ENCODE data around the gene MOB2. TPM values are rescaled to one million over a fixed set of nuclear protein-coding genes. Genes with fewer than 3 reads are reported as not detected.

MOB2 gene
- total RNA-seq, 1 experiment from 2014 or later: 22.4 TPM

DNA sequence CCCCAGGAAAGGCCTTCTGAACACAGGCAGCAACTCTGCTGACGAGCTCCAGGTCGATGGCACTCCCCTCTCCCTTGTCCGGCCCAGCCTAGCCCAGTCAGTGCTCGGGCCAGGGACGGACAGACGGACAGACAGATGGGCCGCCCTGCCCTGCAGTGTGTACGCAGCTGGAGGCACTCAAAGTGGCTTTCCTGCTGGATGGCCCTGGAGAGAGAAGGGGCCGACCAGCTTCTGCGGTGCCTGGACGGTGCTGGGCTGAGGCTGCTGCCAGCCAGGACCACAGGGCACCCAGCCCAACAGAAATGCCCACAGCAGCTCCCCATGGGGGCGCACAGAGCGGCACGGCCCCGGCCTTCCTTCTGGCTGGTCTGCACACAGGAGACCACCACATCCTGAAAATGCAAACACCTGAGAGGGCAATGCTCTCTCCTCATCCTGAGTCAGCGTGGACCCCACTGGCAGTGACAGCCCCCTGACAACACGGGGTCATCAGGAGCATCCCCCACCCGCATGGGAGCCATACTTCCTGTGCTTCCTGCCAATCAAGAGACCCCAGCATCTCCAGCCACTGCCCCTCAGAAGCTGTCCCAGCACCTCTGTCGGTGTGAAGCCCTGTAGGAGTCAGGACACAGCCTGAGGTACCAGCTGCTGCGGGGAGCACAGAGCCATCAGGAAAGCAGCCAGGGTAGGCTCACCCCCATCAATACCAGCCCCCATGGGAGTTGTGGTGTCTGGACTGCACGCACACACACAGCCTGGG, 692 bp upstream of the MOB2 start:
- no peak for DNase-seq (ENCODE audit: low spot score)

DNA sequence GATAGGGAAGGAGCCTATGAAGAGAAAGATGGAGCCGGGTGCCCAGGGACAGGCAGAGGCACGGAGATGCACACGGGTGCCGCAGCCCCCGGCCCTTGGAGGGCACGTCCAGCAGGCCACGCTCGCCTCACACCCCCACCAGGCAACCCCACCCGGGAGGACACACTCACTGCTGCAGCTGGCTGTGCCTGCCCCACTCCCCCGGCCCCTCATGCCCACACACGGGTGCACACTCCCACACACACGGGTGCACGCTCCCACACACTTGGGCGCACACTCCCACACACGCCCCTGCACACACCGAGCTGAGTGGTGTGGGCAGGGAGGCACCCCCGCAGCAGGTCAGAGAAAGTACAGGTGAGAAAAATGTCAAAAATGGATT, 1.1 kb downstream of the MOB2 start:
- no peak for DNase-seq (ENCODE audit: low spot score)

DNA sequence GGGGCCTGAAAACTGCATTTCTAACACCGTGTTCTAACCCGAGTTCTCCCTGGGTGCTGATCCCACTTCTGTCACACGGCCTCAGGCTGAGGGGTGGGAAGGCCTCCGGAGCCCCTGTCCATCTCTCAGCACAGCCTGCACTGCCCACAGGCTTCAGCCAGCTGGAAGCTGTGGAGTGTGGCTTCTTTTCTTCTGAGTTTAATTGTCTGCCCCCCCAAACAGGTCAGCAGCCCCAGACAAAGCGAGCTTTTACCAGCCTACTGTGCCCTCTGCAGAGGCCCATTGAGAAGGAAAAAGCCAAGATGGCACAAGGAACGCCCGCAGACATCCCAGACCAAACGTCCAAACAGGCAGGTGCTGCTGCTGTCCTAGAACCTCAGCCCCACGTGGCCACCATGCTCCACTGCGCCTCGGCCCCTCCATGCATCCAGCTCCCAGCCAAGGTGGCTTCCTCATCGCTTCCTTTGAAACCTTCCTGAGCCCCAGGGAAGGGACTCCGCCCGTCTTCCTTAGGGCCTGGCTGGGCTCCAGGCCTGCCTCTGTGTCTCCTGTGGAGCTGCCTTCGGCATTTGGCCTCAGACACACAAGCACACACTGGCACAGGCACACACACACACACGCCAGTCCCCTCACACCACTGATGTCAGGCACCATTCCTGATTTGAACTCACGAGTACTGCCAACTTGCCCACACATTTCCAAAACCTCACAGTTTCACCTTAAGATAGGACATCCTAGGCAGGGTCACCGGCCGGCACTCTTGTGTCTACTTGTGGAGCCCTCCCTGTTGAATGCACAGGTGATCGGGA, 1.7 kb downstream of the MOB2 start:
- no peak for DNase-seq (ENCODE audit: low spot score)

DNA sequence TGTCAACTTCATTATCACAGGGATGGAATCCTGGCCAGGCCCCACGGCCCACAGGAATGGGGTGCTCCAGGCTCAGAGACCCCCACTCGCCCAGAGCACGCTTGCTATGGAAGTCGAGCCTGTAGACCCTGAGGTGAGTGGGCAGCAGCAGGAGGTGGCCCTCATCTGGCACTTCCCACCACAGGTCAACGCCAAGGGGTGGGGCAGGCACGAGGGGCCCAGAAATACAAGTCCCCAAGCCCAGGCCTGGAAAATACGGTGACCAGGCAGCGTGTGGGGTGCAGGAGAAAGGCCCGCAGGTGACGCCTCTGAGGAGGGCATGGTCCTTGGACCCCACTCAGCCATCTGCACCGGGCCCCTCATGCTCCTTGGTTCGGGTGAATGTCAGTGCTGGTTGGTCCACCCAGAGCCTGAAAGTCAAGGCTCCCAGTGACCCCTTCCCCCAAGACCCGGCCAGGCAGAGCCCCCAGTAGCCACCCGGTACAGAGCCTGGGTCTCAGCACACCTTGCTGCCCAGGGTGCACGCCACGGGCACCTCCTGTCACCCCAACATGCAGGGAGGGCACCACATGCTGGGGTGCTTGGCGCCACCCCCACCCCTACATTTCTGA, 2.4 kb downstream of the MOB2 start:
- DNase-seq (ENCODE audit: low spot score): no peak

DNA sequence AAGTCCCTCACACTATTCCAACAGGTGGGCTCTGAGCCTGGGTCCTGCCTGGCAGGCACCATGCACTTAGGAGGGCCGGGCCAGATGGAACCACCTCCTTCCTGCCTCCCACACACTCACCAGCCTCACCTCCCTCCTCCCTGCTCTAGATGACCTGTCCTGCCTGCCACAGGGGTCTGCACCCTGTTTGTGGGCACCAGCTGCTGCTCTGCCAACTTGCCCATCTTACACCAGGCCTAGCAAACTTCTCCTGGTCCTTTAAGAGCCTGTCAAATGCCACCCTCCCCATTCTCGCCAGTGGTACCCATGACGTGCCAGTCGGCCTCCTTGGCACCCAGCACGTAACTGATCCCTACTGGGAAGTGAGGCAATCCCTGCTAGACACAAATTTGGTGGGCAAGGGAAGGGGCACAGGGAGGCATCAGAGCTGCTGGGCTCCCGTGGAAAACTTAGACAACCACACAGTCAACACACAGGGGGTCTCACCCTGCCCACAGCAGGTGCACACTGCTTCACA, 3.1 kb downstream of the MOB2 start:
- DNase-seq (ENCODE audit: low spot score): no peak

DNA sequence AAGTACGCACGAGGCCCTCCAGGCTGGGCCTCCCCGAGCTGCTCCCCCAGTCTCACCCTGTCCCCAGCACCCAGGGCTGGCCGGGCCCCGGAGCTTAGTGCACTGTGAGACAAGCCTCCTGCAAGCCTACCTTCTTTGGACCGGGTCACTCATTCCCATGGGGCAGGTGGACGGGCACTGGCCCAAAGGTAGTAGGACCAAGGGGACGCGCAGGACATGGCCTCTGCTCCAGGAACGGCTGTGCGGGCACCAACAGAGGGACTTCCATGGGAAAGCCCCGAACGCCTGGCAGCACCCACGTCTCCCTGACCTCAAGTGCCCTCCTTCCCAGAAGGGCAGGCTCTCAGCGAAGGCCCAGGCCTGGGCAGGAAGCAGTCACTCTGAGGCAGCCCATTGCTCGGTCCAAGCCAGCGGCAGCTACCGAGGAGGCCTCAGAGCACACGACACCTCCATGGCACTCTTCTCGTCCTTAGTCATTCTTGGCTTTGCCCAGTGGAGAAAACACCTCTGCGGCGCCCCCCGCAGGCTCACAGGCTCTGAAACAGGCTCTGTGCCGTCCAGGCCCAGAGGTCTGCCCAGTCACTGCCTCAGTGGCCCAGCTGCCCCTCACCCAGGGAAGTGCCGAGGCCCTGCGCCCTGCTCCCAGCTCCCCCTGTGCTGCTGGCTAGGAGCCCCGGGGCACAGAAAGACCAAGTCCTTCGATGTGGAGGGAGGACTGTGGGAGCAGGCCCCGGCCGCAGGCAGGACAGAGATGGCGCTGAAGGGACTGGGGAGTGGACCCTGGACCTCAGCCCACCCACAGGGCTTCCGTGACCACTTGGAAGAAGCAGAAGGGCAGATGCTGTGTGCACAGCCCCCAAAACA, 3.8 kb downstream of the MOB2 start:
- no peak for DNase-seq (ENCODE audit: low spot score)

DNA sequence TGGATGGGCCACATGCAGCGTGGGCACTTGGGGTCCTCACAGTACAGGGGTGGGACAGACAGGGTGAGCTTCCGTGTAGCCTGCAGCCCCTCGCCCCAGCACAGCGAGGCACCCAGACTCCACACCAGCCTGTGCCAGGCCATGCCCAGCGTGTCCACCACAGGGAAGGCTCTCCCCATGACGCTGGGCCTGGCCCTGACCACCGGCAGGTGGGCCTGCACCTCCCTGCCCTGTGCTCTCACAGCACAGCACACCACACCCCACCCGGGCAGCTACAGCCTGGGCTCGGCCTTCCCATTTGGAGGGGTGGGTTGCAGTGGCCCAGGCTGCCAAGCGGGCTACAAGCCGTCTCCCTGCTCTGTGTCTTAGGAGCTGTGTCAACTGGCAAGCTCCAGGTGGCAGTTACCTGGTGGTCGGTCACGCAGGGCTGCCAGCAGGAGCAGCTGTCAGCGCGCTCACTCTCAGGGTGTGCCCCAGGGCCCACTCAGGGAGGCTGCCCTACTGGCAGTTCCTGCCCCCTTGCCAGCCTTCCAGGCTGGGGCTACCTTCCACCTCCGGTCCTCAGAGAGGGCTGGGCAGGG, 4.6 kb downstream of the MOB2 start:
- no peak for DNase-seq (ENCODE audit: low spot score)

DNA sequence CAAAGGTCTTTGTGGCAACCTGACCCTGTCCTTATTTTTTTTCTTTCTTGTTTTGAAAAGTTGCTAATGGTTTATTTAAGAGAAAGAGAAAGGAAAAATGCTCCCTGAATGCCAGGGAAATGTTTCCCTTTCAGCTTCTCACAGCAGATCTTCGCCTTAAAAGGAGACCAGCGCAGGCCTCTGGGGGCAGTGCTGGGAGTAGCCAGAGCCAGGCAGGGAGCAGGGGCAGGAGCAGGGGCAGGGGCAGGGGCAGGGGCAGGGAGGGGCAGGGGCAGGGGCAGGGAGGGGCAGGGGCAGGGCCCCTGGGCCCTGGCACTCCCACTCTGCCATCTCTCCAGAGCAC, 5.1 kb downstream of the MOB2 start:
- no peak for DNase-seq (ENCODE audit: low spot score)

DNA sequence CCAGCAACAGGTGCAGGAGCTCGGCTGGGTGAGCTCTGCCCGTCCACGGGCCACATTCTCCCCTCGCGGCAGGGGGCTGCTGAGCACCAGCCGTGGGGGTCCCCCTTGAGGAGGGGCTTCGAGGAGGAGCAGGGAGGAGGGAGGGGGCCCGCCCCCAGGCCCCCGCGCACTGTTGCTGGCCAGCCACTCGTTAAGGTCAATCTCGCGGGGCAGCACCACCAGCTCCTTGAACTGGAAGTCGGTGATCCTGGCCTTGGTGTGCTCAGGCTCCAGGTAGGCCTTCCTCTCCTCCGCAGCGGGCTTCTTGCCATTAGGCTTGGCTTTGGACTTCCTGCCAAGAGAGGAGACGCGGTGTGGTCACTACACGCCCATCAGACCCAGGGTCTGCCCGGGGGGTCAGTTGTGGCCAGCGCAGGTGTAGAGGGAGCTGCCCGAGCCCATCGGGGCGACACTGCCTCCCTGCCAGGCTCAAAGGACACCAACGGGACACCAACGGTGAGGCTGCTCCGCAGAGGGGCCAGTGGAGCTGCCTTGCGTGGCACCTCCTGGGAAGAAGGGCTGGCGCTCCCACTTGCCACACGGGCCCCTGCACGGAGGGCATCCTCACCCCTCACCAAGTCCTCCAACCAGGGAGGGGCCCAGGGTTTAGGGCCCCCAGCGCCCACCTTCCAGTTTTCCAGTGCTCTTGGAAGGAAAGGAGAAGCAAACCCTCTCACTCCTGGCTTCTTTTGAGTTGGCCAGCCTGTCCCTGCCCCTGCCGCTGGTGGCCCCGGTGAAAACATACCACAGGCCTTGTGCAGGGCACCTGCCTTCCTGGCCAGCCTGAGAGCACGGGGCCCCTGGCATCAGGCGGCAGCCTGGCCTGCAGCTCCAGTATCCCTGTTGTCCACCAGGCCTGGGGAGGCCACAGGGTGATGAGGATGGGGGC, 5.8 kb downstream of the MOB2 start:
- DNase-seq (ENCODE audit: low spot score): no peak

DNA sequence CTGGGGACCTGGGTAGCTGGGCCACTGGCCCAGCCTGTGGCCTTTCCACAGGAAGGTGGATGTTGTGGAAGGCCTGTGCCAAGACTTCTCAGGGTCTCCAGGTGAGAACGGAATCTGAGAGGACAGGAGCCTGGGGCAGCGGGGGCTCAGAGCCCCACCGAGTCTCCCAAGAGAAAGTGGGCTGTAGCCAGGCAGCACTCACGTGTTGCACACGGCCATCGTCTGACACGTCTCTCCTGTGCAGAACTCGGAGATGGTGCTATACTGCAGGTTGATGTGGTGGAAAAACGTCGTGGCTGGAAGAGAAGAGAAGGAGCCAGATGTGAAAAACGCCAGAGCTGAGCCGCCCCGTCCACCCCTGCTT, 6.4 kb downstream of the MOB2 start:
- no peak for DNase-seq (ENCODE audit: low spot score)

DNA sequence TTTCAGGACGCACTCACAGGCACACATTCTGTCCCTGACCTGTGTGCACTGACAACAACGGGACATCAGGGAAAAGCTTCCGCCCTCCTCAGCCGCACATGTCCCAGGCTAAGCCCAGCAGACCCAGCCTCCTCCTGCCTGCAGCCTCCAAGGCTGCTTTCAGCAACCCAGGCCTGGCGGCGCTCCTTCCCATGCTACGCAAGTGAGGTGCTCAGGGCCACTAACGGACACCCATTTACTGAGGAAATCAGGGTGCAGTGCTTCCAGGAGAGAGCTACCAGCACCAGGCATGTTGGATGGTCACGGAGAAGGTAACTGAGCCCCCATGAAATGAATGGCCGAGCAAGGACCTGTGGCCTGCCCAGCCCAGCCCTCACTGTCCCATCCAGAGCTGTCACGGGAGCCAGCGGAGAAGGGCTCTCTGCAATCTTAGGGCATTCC, 6.9 kb downstream of the MOB2 start:
- no peak for DNase-seq (ENCODE audit: low spot score)

DNA sequence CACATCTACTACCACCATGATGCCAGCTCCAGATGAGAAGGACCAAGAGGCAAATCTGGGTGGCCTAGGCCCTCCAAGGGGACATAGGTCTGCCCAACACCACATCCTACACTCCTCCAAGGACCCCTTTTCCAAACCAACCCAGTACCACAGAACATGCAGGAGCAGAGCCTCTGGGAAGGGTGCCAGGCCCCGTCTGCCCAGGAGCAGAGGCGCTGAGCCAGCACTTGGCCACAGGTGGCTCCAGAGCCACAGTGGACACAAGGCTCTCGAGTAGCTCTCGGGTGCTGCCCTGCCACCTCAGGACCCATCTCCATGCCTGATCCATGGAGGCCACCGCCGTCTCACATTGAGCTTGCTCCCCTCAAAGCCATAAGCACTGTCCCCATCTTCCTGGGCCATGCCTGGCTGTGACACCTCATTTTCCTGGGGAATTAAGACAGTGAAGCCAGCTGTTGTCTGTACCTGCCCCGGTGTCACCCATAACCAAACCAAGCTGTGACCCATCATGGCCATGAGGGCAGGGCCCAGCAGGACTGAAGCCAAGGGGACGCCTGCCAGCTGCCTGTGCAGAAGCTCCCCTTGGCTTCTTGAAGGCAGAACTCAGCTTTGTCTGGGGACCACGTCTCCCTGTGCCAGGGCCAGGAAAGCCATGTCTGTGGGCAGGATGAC, 7.4 kb downstream of the MOB2 start:
- DNase-seq (ENCODE audit: low spot score): no peak

DNA sequence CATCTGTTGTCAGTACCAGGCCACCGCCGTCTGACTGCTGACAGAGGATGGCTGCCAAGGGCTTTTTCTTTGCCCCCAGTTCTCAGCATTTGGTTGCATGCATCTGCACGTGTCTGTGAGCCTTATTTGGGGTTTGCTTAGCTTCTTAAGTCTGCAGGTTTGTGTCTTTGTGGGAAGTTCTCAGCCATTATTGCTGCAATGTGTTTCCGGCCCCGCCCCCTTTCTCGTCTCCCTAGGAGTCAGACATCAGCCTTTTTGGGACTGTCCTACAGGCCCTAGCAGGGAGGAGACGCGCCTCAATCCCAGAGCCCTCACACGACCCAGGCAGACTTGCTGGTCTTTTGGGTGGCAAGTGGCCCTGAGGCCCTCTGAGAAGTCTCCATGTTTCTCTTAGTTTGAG, 8.0 kb downstream of the MOB2 start:
- DNase-seq (ENCODE audit: low spot score): no peak

DNA sequence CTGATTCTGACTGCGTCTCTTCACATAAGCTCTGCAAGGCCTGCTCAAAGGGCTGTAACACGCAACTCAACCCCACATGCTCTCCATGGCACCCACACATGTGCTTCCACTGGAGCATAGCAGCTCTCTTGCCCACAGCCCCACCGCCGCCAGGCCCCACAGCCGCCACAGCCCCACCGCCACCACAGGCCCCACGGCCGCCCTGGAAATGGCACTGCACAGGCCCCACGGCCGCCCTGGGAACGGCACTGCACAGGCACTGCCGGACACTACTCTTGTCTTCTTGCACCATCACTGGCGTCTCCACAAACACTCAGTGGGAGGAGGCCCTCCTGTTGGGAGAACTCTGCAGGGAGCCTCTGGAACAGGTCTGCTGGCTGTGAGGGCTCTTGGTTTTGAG, 8.6 kb downstream of the MOB2 start:
- no peak for DNase-seq (ENCODE audit: low spot score)

DNA sequence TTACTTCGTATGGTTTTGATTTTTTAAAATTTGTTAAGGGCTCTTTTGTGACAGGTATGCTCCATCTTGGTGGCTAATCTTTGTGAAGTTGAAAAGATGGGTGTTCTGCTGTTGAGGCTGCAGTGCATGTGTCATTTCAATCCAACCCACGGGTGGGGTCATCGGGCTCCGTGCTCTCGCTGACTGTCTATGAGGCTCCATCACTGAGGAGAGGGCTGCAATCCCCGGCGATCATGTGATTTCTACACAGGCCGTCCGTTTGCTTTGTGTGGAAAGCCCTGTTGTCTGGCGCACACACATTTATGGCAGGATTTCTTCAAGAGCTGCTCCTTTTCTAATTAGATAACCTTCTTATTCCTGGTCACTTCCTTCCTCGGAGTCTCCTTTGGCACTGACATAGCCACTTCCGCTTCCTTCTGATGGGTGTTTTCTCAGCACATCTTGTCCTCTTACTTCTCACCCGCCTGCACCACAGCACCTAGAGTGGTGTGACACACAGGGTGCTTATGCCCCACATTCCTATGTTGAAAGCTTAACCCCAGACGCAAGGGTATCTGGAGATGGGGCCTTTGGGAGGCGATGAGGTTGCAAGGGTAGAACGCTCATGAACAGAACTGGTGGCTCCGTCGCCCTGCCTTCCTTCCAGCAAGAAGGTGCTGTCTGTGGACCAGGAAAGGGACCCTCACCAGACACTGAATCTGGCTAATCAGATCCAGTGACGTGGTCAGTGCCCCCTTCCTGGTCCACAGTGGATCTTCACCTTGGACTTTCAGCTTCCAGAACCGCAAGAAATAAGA, 9.4 kb downstream of the MOB2 start:
- no peak for DNase-seq (ENCODE audit: low spot score)

DNA sequence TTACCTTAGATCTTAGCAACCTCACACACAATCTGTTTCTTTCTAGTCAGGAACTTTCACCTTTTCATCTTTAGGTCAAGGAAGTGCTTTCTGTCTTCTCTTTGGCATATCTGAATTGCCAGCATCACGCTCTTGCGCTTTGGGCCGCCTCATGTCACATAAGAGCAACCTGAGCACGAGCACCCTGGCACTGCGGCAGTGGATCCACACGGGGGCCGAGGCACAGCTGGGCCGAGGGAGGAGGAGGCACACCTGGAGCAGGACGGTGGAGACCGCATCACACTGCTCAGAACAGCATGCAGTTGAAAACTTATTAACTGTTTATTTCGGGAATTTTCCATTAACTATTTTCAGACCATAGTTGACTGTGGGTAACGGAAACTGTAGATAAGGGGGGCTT, 10.7 kb downstream of the MOB2 start:
- DNase-seq (ENCODE audit: low spot score): no peak

DNA sequence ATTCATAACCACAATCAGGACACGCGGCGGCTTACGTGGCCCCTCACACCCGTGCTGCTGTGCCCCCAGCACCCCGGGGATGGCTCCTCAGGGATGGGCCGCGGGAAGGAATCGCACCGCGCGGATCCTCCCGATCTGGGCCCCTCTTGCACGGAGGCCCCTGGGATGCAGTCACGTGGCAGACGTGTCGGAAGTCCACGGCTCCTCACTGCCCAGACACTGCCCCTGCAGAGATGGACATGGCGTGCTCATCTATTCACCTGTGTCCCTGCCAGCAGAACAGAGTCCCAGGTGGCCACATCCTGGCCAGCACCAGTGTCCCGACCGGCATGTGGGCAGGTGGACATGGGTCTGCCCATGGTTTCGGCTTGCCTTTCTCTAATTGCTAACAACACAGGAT, 12.8 kb downstream of the MOB2 start:
- DNase-seq (ENCODE audit: low spot score): no peak

DNA sequence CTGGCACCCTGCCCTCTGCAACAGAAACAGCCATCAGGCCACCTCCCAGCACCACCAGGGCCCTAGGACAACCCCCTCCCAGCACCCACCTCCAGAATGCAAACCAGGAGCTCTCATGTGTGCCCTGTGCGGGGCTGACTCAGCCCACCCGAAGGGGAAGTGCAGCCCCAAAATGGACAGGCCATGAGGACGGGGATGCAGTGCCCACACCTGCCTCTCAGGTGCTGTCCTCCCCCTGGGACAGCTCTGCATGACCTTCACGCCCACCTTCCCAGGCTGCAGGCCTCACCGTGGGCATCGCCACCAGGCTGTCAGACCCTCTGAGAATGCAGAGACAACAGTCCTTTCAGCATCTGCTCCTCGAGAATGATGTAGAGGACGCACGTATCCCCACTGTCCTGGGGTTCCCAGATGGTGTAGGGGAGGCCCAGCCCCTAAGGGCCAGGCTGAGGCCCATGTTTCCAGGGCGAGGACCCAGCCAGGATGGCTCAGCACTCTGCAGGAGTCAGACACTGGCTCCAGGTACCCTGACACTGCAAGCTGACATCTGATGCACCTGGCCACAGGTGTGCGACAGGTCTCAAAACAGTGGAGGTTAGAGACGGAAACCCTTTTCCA, 13.5 kb downstream of the MOB2 start:
- no peak for DNase-seq (ENCODE audit: low spot score)
